ENCODE measurements around the gene PDE1A.

PDE1A gene

GRCh38 chr2:182359027-182359989 is 67.5 kb downstream of the PDE1A start:
- in situ Hi-C loops (cut with HindIII; ENCODE audit: low sequenced_read_pairs) = no loop called here
- TF ChIP-seq CTCF (IDR thresholded peaks at IDR 0.05; ENCODE audit: low read depth, low read length, missing control alignments) = no peak
- DNase-seq (ENCODE audit: low read depth) = no peak
- no peak overlapping the region for H3K4me3 ChIP-seq (ENCODE audit: low read depth, low read length)

DNA sequence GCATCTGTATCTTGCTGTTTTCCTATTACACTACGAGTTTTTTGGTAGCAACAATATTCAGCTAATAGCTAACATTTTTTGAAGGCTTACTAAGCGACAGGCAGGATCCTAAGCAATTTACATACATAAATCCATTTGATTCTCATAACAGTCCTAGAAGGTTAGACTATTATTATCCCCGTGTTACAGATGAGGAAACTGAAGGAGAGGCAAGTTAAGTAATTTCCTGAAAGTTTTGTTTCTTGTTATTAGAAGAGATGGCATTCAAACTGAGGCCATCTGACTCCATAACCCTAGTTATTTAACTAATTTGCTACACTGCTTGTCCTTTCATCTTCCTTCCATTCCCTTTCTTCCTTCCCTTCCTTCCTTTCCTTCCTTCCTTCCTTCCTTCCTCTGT is 68.2 kb downstream of the PDE1A start:
- no peak for TF ChIP-seq CTCF (IDR thresholded peaks at IDR 0.05; ENCODE audit: low read depth, low read length, missing control alignments)
- no peak for DNase-seq (ENCODE audit: low read depth)
- H3K4me3 ChIP-seq (ENCODE audit: low read depth, low read length) = no peak overlapping the region
- in situ Hi-C loops (cut with HindIII; ENCODE audit: low sequenced_read_pairs) = no loop called here

DNA sequence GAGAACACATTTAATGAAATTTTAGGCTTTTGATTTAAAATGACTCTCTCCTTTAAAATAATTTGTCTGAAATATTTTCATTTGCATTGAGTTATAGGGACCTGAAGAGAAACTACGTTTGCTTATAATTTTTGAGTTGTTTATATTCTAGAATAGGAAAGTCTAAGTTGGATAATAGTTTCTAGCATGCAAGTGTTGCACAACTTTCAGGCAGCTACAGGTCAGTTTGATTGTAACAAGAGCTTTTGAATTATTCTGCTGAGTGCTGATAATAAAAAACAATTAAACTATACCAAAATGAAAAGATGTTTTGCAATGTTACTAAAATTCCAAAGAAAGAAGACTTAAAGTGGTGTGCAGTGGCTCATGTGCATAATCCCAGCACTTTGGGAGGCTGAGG is 71.0 kb downstream of the PDE1A start:
- no peak for TF ChIP-seq CTCF (IDR thresholded peaks at IDR 0.05; ENCODE audit: low read depth, low read length, missing control alignments)
- in situ Hi-C loops (cut with HindIII; ENCODE audit: low sequenced_read_pairs) = no loop called here
- no peak overlapping the region for H3K4me3 ChIP-seq (ENCODE audit: low read depth, low read length)
- DNase-seq (ENCODE audit: low read depth) = no peak

- in situ Hi-C loops (cut with HindIII; ENCODE audit: low sequenced_read_pairs) = no loop called here
- no peak for TF ChIP-seq CTCF (IDR thresholded peaks at IDR 0.05; ENCODE audit: low read depth, low read length, missing control alignments)
Observed at GRCh38 chr2:182351427-182351826, 75.4 kb downstream of the PDE1A start.

GRCh38 chr2:182349268-182349667 is 77.6 kb downstream of the PDE1A start:
- no peak for DNase-seq (ENCODE audit: low read depth)
- no peak for TF ChIP-seq CTCF (IDR thresholded peaks at IDR 0.05; ENCODE audit: low read depth, low read length, missing control alignments)
- in situ Hi-C loops (cut with HindIII; ENCODE audit: low sequenced_read_pairs) = no loop called here
- no peak overlapping the region for H3K4me3 ChIP-seq (ENCODE audit: low read depth, low read length)

More at GRCh38 chr2:182351427-182351826, 75.4 kb downstream of the PDE1A start:
- DNase-seq (ENCODE audit: low read depth) = no peak
- no peak overlapping the region for H3K4me3 ChIP-seq (ENCODE audit: low read depth, low read length)

DNA sequence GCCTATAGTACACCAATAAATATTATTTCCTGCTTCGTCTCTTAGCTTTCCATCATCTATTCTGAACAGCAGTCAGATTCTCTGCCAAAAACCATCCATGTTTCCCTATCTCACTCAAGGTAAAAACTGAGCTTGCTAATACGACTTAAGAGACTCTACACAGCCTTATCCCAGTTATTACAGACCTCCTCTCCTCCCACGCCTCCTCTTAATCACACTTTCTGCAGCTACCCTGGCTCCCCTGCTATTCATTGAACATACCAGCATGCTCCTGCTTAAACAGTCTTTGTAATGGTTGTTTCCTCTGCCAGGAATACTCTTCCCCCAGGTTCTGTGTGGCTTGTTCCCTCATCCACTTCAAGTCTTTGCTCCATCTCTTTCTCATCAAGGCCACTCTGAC is 81.5 kb downstream of the PDE1A start:
- in situ Hi-C loops (cut with HindIII; ENCODE audit: low sequenced_read_pairs) = no loop called here

More for the DNA sequence above, 81.5 kb downstream of the PDE1A start:
- TF ChIP-seq CTCF (IDR thresholded peaks at IDR 0.05; ENCODE audit: low read depth, low read length, missing control alignments) = no peak
- no peak for DNase-seq (ENCODE audit: low read depth)
- H3K4me3 ChIP-seq (ENCODE audit: low read depth, low read length) = no peak overlapping the region
